ENCODE results near the gene SLC25A20. TPM values are rescaled to one million over a fixed set of nuclear protein-coding genes. Genes with fewer than 3 reads are reported as not detected.

SLC25A20 gene
- polyA plus RNA-seq, 1 donor (not counting 4 experiments of a cell fraction or from before 2014, with no cell fraction given), result 22.4 TPM

DNA sequence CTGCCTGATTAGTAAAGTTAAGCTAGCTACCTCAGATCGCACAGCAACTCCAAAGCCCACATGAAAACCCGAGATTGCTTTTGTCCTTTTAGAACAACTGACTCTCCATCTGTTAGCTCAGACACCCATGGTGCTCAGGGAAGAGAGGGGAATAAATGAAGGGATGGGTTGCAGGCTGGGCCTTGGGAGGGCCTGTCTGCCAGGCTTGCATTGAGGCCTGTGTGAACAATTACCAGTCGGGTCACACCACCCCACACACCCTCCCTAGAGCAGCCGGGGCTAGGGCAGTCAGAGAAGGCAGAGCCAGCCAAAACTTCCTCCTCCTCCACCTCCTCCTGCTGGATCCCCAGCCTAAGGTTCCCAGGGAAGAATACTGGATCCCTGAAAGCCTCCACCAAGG lies 42.2 kb downstream of the SLC25A20 start:
- Histone ChIP-seq H3K79me2 (ENCODE audit: control insufficient read depth, insufficient read depth, low read length) (no peaks in the 10 kb centered on the region), H3K9me1 (ENCODE audit: control insufficient read depth, extremely low read depth, insufficient read depth, low read length) (no peaks in the 10 kb centered on the region), H3K4me3 (ENCODE audit: control insufficient read depth in 2 of 3, extremely low read depth in 1 of 3, insufficient read depth in 2 of 3, low read depth in 1 of 3, low read length in 3 of 3) (no peak overlapping the region), H3K9ac (ENCODE audit: control insufficient read depth, extremely low read depth, insufficient read depth, low read length) (no peak overlapping the region), H3K27me3 (ENCODE audit: control insufficient read depth, extremely low read depth, insufficient read depth, low read length) (no peaks in the 10 kb centered on the region), H3K9me3 (ENCODE audit: control insufficient read depth, low read depth, low read length) (no peaks in the 10 kb centered on the region), H3K27ac (ENCODE audit: control insufficient read depth, insufficient read depth, low read length) (no peak overlapping the region), H3K36me3 (ENCODE audit: control insufficient read depth in 2 of 2, extremely low read depth in 1 of 2, insufficient read depth in 2 of 2, low read length in 2 of 2) (no peaks in the 10 kb centered on the region), H2AFZ (ENCODE audit: control insufficient read depth, low read length) (no peak overlapping the region), H4K20me1 (ENCODE audit: control insufficient read depth, extremely low read depth, insufficient read depth, low read length) (no peaks in the 10 kb centered on the region), H3K4me2 (ENCODE audit: control insufficient read depth, extremely low read depth, insufficient read depth, low read depth, low read length) (no peak overlapping the region), H3K4me1 (ENCODE audit: control insufficient read depth, extremely low read depth, insufficient read depth, low read length) (no peaks in the 10 kb centered on the region)
- dilution Hi-C loops (cut with MboI; ENCODE audit: extremely low pct_ligation_motif_present, low sequenced_read_pairs), result no loop called here
- FAIRE-seq, result no peak
- DNase-seq (ENCODE audit: low read depth, low spot score), result no peak
- TF ChIP-seq CTCF (optimal IDR thresholded peaks at IDR 0.05 in 1 of 3, IDR thresholded peaks at IDR 0.05 in 1 of 3, conservative IDR thresholded peaks at IDR 0.05 in 1 of 3; ENCODE audit: extremely low read depth in 1 of 3, insufficient read depth in 2 of 3, low read length in 3 of 3), result no peak
- TF ChIP-seq EZH2 (IDR thresholded peaks at IDR 0.05; ENCODE audit: low read length), result no peak

DNA sequence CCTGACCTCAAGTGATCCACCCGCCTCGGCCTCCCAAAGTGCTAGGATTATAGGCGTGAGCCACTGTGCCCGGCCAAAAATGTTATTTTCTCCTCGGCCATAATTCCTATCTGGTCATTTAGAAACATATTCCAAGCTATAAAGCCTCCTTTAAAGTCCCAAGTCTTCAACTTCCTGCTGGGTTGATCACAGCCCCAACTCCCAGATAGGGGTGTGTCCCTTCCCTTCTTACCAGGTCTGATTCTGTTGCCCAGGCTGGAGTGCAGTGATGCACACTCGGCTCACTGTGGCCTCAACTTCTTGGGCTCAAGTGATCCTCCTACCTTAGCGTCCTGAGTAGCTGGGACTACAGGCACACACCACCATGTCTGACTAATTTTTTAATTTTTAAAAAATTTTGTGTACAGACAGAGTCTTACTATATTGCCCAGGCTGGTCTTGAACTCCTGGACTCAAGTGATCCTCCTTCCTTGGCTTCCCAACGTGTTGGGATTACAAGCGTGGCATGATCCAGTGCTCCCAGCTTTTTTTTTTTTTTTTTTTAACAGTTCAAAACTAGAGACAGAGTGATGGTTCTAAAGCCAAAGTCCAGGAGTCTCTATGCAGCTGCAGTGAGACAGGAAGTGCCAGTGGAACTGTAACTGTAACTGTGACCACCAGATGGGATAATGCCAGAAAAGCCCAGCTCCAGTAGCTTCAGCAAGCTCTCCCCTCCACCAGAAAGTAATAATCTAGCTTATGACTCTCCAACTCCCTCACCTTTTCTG lies 42.8 kb downstream of the SLC25A20 start:
- Histone ChIP-seq H3K27ac (ENCODE audit: control insufficient read depth, insufficient read depth, low read length) (no peak overlapping the region), H3K4me3 (ENCODE audit: control insufficient read depth in 2 of 3, extremely low read depth in 1 of 3, insufficient read depth in 2 of 3, low read depth in 1 of 3, low read length in 3 of 3) (no peak overlapping the region), H2AFZ (ENCODE audit: control insufficient read depth, low read length) (no peak overlapping the region), H3K9me3 (ENCODE audit: control insufficient read depth, low read depth, low read length) (no peaks in the 10 kb centered on the region), H3K36me3 (ENCODE audit: control insufficient read depth in 2 of 2, extremely low read depth in 1 of 2, insufficient read depth in 2 of 2, low read length in 2 of 2) (no peaks in the 10 kb centered on the region), H3K9ac (ENCODE audit: control insufficient read depth, extremely low read depth, insufficient read depth, low read length) (no peak overlapping the region), H4K20me1 (ENCODE audit: control insufficient read depth, extremely low read depth, insufficient read depth, low read length) (no peaks in the 10 kb centered on the region), H3K27me3 (ENCODE audit: control insufficient read depth, extremely low read depth, insufficient read depth, low read length) (no peaks in the 10 kb centered on the region), H3K9me1 (ENCODE audit: control insufficient read depth, extremely low read depth, insufficient read depth, low read length) (no peaks in the 10 kb centered on the region), H3K79me2 (ENCODE audit: control insufficient read depth, insufficient read depth, low read length) (no peaks in the 10 kb centered on the region), H3K4me1 (ENCODE audit: control insufficient read depth, extremely low read depth, insufficient read depth, low read length) (no peaks in the 10 kb centered on the region), H3K4me2 (ENCODE audit: control insufficient read depth, extremely low read depth, insufficient read depth, low read depth, low read length) (no peak overlapping the region)
- DNase-seq (ENCODE audit: low read depth, low spot score), result no peak
- FAIRE-seq, result no peak
- dilution Hi-C loops (cut with MboI; ENCODE audit: extremely low pct_ligation_motif_present, low sequenced_read_pairs), result no loop called here
- no peak for TF ChIP-seq CTCF (optimal IDR thresholded peaks at IDR 0.05 in 1 of 3, IDR thresholded peaks at IDR 0.05 in 1 of 3, conservative IDR thresholded peaks at IDR 0.05 in 1 of 3; ENCODE audit: extremely low read depth in 1 of 3, insufficient read depth in 2 of 3, low read length in 3 of 3)
- no peak for TF ChIP-seq EZH2 (IDR thresholded peaks at IDR 0.05; ENCODE audit: low read length)
